Neural cell (in vitro differentiated cells): ENCODE measurements around the gene C6orf163. TPM values are rescaled to one million over a fixed set of nuclear protein-coding genes. Genes with fewer than 3 reads are reported as not detected.

ENCODE experiments used
- H2AFZ ChIP-seq: fragments of 200-600, 300-800 bp; sonication (generic), shearing (Covaris generic); 2 replicates; pipeline ENCODE4 v1.6.0; 2014; ENCODE audit warnings: low read depth, mild to moderate bottlenecking, antibody characterized with exemption, low read length, moderate library complexity
- H3F3A ChIP-seq: fragments of 200-600 bp; shearing (Covaris generic); 2 replicates; pipeline ENCODE4 v1.6.1; 2016; ENCODE audit warnings: mild to moderate bottlenecking, moderate library complexity, mixed read lengths, antibody characterized with exemption, low read length; ENCODE audit not compliant: insufficient read depth, poor library complexity, severe bottlenecking
- H3K27ac ChIP-seq: fragments of 200-600, 300-800 bp; sonication (generic), shearing (Covaris generic); 2 replicates; pipeline ENCODE4 v1.5.1; 2014; ENCODE audit warnings: mild to moderate bottlenecking, low read length, moderate library complexity
- H3K27me3 ChIP-seq: fragments of 300-800, 200-600 bp; sonication (generic), shearing (Covaris generic); 2 replicates; pipeline ENCODE4 v1.6.0; 2014; ENCODE audit warnings: mild to moderate bottlenecking, low read depth, low read length, moderate library complexity; ENCODE audit not compliant: insufficient read depth
- H3K36me3 ChIP-seq: fragments of 300-800, 200-600 bp; sonication (generic), shearing (Covaris generic); 2 replicates; pipeline ENCODE4 v1.5.1; 2014; ENCODE audit warnings: mild to moderate bottlenecking, antibody characterized with exemption, low read length, moderate library complexity; ENCODE audit not compliant: insufficient read depth
- H3K4me2 ChIP-seq: fragments of 300-800, 200-600 bp; sonication (generic), shearing (Covaris generic); 2 replicates; pipeline ENCODE4 v1.6.0; 2014; ENCODE audit warnings: mild to moderate bottlenecking, low read length
- H3K4me3 ChIP-seq: fragments of 300-800, 200-600 bp; sonication (generic), shearing (Covaris generic); 2 replicates; pipeline ENCODE4 v1.5.1; 2014; ENCODE audit warnings: mild to moderate bottlenecking, low read length, moderate library complexity
- H3K79me2 ChIP-seq: fragments of 200-600 bp; shearing (Covaris generic); replicated peaks from 2 replicates; pipeline ENCODE4 v1.6.0; 2014; ENCODE audit warnings: mild to moderate bottlenecking, low read length, moderate library complexity; ENCODE audit not compliant: insufficient read depth
- H3K9ac ChIP-seq: fragments of 300-800, 200-600 bp; sonication (generic), shearing (Covaris generic); 2 replicates; pipeline ENCODE4 v1.6.1; 2016; ENCODE audit warnings: mild to moderate bottlenecking, low read length, mixed read lengths
- H3K9me2 ChIP-seq: fragments of 200-600 bp; shearing (Covaris generic); 2 replicates; pipeline ENCODE4 v1.6.1; 2016; ENCODE audit warnings: mild to moderate bottlenecking, low read length, mixed read lengths; ENCODE audit not compliant: insufficient read depth
- H3K9me3 ChIP-seq: fragments of 200-600, 300-800 bp; sonication (generic), shearing (Covaris generic); 2 replicates; pipeline ENCODE4 v1.6.1; 2016; ENCODE audit warnings: mild to moderate bottlenecking, mixed run types, low read length, moderate library complexity, mixed read lengths
- H4K20me1 ChIP-seq: fragments of 200-600 bp; shearing (Covaris generic); 2 replicates; pipeline ENCODE4 v1.6.1; 2016; ENCODE audit warnings: mild to moderate bottlenecking, mixed run types; ENCODE audit not compliant: insufficient read depth
- EP300 ChIP-seq: fragments of 450-650 bp; conservative IDR thresholded peaks from 2 replicates; pipeline ENCODE4 v1.6.1; 2014; ENCODE audit warnings: antibody characterized with exemption, mild to moderate bottlenecking, moderate library complexity; ENCODE audit not compliant: poor library complexity, severe bottlenecking
- EZH2 ChIP-seq: fragments of 200-600, 300-800 bp; shearing (Covaris generic), sonication (generic); IDR thresholded peaks from 2 replicates; pipeline ENCODE4 v1.6.1; 2014; ENCODE audit warnings: antibody characterized with exemption, low read length, borderline replicate concordance, mild to moderate bottlenecking; ENCODE audit not compliant: insufficient read depth, poor library complexity, severe bottlenecking
- MXI1 ChIP-seq: fragments of 450-650 bp; conservative IDR thresholded peaks from 2 replicates; pipeline ENCODE4 v1.6.1; 2014; ENCODE audit warnings: antibody characterized with exemption, mild to moderate bottlenecking; ENCODE audit not compliant: poor library complexity, severe bottlenecking
- POLR2AphosphoS5 ChIP-seq: IDR thresholded peaks from 2 replicates; pipeline ENCODE4 v1.6.1; 2012
- RAD21 ChIP-seq: fragments of 450-650 bp; conservative IDR thresholded peaks from 2 replicates; pipeline ENCODE4 v1.6.1; 2014; ENCODE audit warnings: antibody characterized with exemption, mild to moderate bottlenecking, moderate library complexity
- SMC3 ChIP-seq: fragments of 450-650 bp; conservative IDR thresholded peaks from 2 replicates; pipeline ENCODE4 v1.6.1; 2014; ENCODE audit warnings: antibody characterized with exemption, mild to moderate bottlenecking, moderate library complexity; ENCODE audit not compliant: poor library complexity
- TAF1 ChIP-seq: IDR thresholded peaks from 2 replicates; pipeline ENCODE4 v1.6.1; 2012; ENCODE audit warnings: low read depth
- polyA plus RNA-seq: library from polyadenylated mRNA; depleted of rRNA; stranded (reverse); fragments of >200 nt; gene quantifications from 2 replicates; pipeline ENCODE4 v1.2.3, GENCODE V29; 2014
- TF ChIP-seq, protein P1 (sequence below): IDR thresholded peaks from 2 replicates; pipeline ENCODE4 v1.6.1; 2012; ENCODE audit warnings: borderline replicate concordance
- TF ChIP-seq, protein P2 (sequence below): fragments of 450-650 bp; IDR thresholded peaks from 2 replicates; pipeline ENCODE4 v1.5.1; 2014; ENCODE audit warnings: antibody characterized with exemption, mild to moderate bottlenecking, moderate library complexity; ENCODE audit not compliant: poor library complexity, severe bottlenecking

Gene C6orf163
- polyA plus RNA-seq, 1 donor from 2014 or later, result 1.8 TPM

DNA sequence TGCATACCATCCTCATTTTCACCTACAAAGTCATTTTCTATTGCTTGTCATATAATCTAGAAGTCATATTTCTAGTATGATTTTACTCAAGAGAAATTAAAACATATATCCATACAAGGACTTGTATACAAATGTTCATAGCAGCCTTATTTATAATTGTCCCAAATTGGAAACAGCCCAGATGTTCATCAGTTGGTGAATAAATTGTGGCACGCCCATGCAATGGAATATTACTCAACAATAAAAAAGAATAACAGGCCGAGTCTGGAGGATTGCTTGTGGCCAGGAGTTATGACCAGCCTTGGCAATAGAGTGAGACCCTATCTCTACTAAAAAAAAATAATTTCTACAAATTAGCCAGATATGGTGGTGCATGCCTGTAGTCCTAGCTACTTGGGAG, 28.8 kb downstream of the C6orf163 start:
- H3K36me3 ChIP-seq, result no peaks in the 10 kb centered on the region
- no peak overlapping the region for H3K9ac ChIP-seq
- no peak overlapping the region for H3K4me3 ChIP-seq
- H3K79me2 ChIP-seq, result no peaks in the 10 kb centered on the region
- no peak overlapping the region for H3K4me2 ChIP-seq
- TF ChIP-seq TAF1 (no peak), EZH2 (no peak), RAD21 (no peak), EP300 (no peak), POLR2AphosphoS5 (no peak), SMC3 (no peak), MXI1 (no peak)
- TF ChIP-seq, protein P1, sequence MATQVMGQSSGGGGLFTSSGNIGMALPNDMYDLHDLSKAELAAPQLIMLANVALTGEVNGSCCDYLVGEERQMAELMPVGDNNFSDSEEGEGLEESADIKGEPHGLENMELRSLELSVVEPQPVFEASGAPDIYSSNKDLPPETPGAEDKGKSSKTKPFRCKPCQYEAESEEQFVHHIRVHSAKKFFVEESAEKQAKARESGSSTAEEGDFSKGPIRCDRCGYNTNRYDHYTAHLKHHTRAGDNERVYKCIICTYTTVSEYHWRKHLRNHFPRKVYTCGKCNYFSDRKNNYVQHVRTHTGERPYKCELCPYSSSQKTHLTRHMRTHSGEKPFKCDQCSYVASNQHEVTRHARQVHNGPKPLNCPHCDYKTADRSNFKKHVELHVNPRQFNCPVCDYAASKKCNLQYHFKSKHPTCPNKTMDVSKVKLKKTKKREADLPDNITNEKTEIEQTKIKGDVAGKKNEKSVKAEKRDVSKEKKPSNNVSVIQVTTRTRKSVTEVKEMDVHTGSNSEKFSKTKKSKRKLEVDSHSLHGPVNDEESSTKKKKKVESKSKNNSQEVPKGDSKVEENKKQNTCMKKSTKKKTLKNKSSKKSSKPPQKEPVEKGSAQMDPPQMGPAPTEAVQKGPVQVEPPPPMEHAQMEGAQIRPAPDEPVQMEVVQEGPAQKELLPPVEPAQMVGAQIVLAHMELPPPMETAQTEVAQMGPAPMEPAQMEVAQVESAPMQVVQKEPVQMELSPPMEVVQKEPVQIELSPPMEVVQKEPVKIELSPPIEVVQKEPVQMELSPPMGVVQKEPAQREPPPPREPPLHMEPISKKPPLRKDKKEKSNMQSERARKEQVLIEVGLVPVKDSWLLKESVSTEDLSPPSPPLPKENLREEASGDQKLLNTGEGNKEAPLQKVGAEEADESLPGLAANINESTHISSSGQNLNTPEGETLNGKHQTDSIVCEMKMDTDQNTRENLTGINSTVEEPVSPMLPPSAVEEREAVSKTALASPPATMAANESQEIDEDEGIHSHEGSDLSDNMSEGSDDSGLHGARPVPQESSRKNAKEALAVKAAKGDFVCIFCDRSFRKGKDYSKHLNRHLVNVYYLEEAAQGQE, result no peak
- TF ChIP-seq, protein P2, sequence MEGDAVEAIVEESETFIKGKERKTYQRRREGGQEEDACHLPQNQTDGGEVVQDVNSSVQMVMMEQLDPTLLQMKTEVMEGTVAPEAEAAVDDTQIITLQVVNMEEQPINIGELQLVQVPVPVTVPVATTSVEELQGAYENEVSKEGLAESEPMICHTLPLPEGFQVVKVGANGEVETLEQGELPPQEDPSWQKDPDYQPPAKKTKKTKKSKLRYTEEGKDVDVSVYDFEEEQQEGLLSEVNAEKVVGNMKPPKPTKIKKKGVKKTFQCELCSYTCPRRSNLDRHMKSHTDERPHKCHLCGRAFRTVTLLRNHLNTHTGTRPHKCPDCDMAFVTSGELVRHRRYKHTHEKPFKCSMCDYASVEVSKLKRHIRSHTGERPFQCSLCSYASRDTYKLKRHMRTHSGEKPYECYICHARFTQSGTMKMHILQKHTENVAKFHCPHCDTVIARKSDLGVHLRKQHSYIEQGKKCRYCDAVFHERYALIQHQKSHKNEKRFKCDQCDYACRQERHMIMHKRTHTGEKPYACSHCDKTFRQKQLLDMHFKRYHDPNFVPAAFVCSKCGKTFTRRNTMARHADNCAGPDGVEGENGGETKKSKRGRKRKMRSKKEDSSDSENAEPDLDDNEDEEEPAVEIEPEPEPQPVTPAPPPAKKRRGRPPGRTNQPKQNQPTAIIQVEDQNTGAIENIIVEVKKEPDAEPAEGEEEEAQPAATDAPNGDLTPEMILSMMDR, result no peak
- H3K9me2 ChIP-seq, result no peaks in the 10 kb centered on the region
- no peaks in the 10 kb centered on the region for H3K27me3 ChIP-seq
- H3K27ac ChIP-seq, result no peak overlapping the region
- H4K20me1 ChIP-seq, result no peaks in the 10 kb centered on the region
- H3K9me3 ChIP-seq, result no peaks in the 10 kb centered on the region
- H2AFZ ChIP-seq, result no peak overlapping the region
- no peaks in the 10 kb centered on the region for H3F3A ChIP-seq

DNA sequence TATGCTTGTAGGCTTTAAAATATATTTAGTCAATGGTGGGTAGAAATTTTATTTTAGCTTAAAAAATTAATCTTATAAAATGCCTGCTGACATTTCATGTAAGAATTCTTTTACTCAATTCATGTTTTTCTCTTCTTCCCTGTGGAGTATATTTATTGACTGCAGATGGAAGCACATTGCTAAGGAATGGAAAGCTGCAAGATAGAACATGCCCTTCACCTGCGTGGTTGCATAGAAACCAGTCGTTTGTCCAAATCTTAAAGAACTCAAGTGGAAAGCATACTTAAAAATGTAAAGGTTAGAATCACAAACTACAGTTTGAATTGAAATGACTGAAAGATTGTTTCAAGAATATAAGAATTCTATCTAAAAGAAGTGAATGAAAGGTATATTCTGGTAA, 30.7 kb downstream of the C6orf163 start:
- Histone ChIP-seq H3F3A (no peaks in the 10 kb centered on the region), H2AFZ (no peak overlapping the region), H3K27me3 (no peaks in the 10 kb centered on the region), H4K20me1 (no peaks in the 10 kb centered on the region), H3K4me3 (no peak overlapping the region), H3K4me2 (no peak overlapping the region), H3K27ac (no peak overlapping the region), H3K9me3 (no peaks in the 10 kb centered on the region), H3K9me2 (no peaks in the 10 kb centered on the region), H3K9ac (no peak overlapping the region), H3K79me2 (no peaks in the 10 kb centered on the region), H3K36me3 (no peaks in the 10 kb centered on the region)
- TF ChIP-seq SMC3, result no peak

DNA sequence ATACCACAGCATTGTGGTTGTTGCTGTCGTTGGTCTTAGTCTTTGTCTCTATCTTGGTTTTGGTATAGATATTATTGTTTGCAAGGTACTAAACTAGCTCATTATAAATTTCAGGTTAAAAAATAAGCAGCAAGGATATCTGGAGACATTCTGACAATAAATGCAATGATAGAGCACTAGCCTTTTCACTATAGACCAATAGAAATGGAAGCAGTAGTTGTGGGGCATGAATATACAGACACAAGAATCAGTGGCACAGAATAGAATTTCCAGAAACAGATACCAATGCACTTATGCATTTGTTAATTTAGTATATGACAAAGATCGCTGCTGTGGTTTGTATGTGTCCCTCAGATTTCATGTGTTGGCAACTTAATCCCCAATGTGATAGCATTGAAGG, 32.0 kb downstream of the C6orf163 start:
- no peaks in the 10 kb centered on the region for H3F3A ChIP-seq
- H3K27me3 ChIP-seq, result no peaks in the 10 kb centered on the region
- H3K4me2 ChIP-seq, result no peak overlapping the region
- TF ChIP-seq POLR2AphosphoS5 (no peak), SMC3 (no peak), MXI1 (no peak), EP300 (no peak), RAD21 (no peak), EZH2 (no peak), TAF1 (no peak)
- TF ChIP-seq, protein P1, result no peak
- TF ChIP-seq, protein P2, result no peak
- no peak overlapping the region for H3K9ac ChIP-seq
- no peak overlapping the region for H2AFZ ChIP-seq
- no peak overlapping the region for H3K4me3 ChIP-seq
- no peak overlapping the region for H3K27ac ChIP-seq
- H4K20me1 ChIP-seq, result no peaks in the 10 kb centered on the region
- no peaks in the 10 kb centered on the region for H3K9me2 ChIP-seq
- no peaks in the 10 kb centered on the region for H3K9me3 ChIP-seq
- H3K79me2 ChIP-seq, result no peaks in the 10 kb centered on the region
- H3K36me3 ChIP-seq, result no peaks in the 10 kb centered on the region
